Measurements from ENCODE around the gene AP3M1. TPM values are rescaled to one million over a fixed set of nuclear protein-coding genes. Genes with fewer than 3 reads are reported as not detected.

The AP3M1 gene
- polyA plus RNA-seq, 3 donors from 2014 or later, result 22.1 to 44.3 (median 39.8) TPM

GRCh38 chr10:74097776-74098175 lies 52.9 kb downstream of the AP3M1 start:
- peak overlapping the region in 3 of 6 donors; percentile 12 to 31 (median 13) for H3K27ac Mint-ChIP-seq
- peaks cover 2 to 10% (median 2%) of the 10 kb centered on the region in 3 donors for H3K27me3 Mint-ChIP-seq (ENCODE audit: low read depth in 3 of 3)
- no peak for DNase-seq
- no peaks in the 10 kb centered on the region for H3K9me3 Mint-ChIP-seq
- H3K4me1 Mint-ChIP-seq, result no peaks in the 10 kb centered on the region
- H3K36me3 Mint-ChIP-seq, result peaks cover 30 to 55% (median 48%) of the 10 kb centered on the region in 3 donors
- no peak overlapping the region for H3K4me3 Mint-ChIP-seq

GRCh38 chr10:74096777-74097176 lies 53.9 kb downstream of the AP3M1 start:
- peaks cover 2 to 10% (median 2%) of the 10 kb centered on the region in 3 donors for H3K27me3 Mint-ChIP-seq (ENCODE audit: low read depth in 3 of 3)
- no peaks in the 10 kb centered on the region for H3K9me3 Mint-ChIP-seq
- H3K36me3 Mint-ChIP-seq, result peaks cover 33 to 56% (median 53%) of the 10 kb centered on the region in 3 donors
- no peak for DNase-seq
- H3K4me1 Mint-ChIP-seq, result no peaks in the 10 kb centered on the region
- H3K27ac Mint-ChIP-seq, result peak overlapping the region in 4 of 6 donors; percentile 31 to 67 (median 36)
- no peak overlapping the region for H3K4me3 Mint-ChIP-seq

- no peak overlapping the region for H3K4me3 Mint-ChIP-seq
- H3K27ac Mint-ChIP-seq, result peak overlapping the region in 2 of 6 donors; percentile 41 to 80
- H3K27me3 Mint-ChIP-seq (ENCODE audit: low read depth in 3 of 3), result peaks cover 0 to 7% (median 2%) of the 10 kb centered on the region in 3 donors
- no peaks in the 10 kb centered on the region for H3K4me1 Mint-ChIP-seq
- peaks cover 39 to 62% (median 50%) of the 10 kb centered on the region in 3 donors for H3K36me3 Mint-ChIP-seq
- no peak for DNase-seq
- no peaks in the 10 kb centered on the region for H3K9me3 Mint-ChIP-seq
Measured at GRCh38 chr10:74094231-74094630, 56.4 kb downstream of the AP3M1 start.

GRCh38 chr10:74093530-74094164 lies 57.0 kb downstream of the AP3M1 start:
- Mint-ChIP-seq H3K4me1 (no peaks in the 10 kb centered on the region), H3K36me3 (peaks cover 36 to 64% (median 44%) of the 10 kb centered on the region in 3 donors), H3K27me3 (ENCODE audit: low read depth in 3 of 3) (peaks cover 0 to 7% (median 2%) of the 10 kb centered on the region in 3 donors), H3K27ac (no peak overlapping the region), H3K9me3 (no peaks in the 10 kb centered on the region), H3K4me3 (no peak overlapping the region)
- DNase-seq, result no peak

GRCh38 chr10:74092372-74092771 lies 58.3 kb downstream of the AP3M1 start:
- Mint-ChIP-seq H3K4me1 (no peaks in the 10 kb centered on the region), H3K27me3 (ENCODE audit: low read depth in 3 of 3) (peaks cover 0 to 7% (median 2%) of the 10 kb centered on the region in 3 donors), H3K4me3 (no peak overlapping the region), H3K9me3 (no peaks in the 10 kb centered on the region), H3K36me3 (peaks cover 31 to 54% (median 36%) of the 10 kb centered on the region in 3 donors), H3K27ac (peak overlapping the region in 1 of 6 donors; percentile 9)
- DNase-seq, result no peak

GRCh38 chr10:74088722-74089121 lies 61.9 kb downstream of the AP3M1 start:
- Mint-ChIP-seq H3K9me3 (no peaks in the 10 kb centered on the region), H3K4me1 (peaks cover 6 to 11% of the 10 kb centered on the region in 2 donors), H3K27me3 (ENCODE audit: low read depth in 3 of 3) (peaks cover 0 to 2% (median 0%) of the 10 kb centered on the region in 3 donors), H3K27ac (peak overlapping the region in 3 of 6 donors; percentile 26 to 39 (median 29)), H3K36me3 (peaks cover 15 to 44% (median 22%) of the 10 kb centered on the region in 3 donors), H3K4me3 (no peak overlapping the region)
- DNase-seq, result no peak

GRCh38 chr10:74086317-74086716 lies 64.3 kb downstream of the AP3M1 start:
- DNase-seq, result no peak
- Mint-ChIP-seq H3K27ac (peak overlapping the region in 2 of 6 donors; percentile 30 to 40), H3K4me3 (no peak overlapping the region), H3K4me1 (peaks cover 8 to 15% of the 10 kb centered on the region in 2 donors), H3K27me3 (ENCODE audit: low read depth in 3 of 3) (no peaks in the 10 kb centered on the region), H3K9me3 (no peaks in the 10 kb centered on the region), H3K36me3 (peaks cover 12 to 41% (median 21%) of the 10 kb centered on the region in 3 donors)

GRCh38 chr10:74084955-74085354 lies 65.7 kb downstream of the AP3M1 start:
- Mint-ChIP-seq H3K9me3 (no peaks in the 10 kb centered on the region), H3K4me3 (peak overlapping the region in 2 of 5 donors; percentile 27 to 29), H3K27ac (peak overlapping the region; percentile 39 to 82 (median 70)), H3K27me3 (ENCODE audit: low read depth in 3 of 3) (no peaks in the 10 kb centered on the region), H3K4me1 (peaks cover 19 to 28% of the 10 kb centered on the region in 2 donors), H3K36me3 (peaks cover 3 to 33% (median 17%) of the 10 kb centered on the region in 3 donors)
- DNase-seq, result peak in 1 of 3 donors; percentile 25

GRCh38 chr10:74083304-74083703 lies 67.3 kb downstream of the AP3M1 start:
- peaks cover 36 to 45% of the 10 kb centered on the region in 2 donors for H3K4me1 Mint-ChIP-seq
- no peak overlapping the region for H3K4me3 Mint-ChIP-seq
- no peaks in the 10 kb centered on the region for H3K9me3 Mint-ChIP-seq
- H3K27me3 Mint-ChIP-seq (ENCODE audit: low read depth in 3 of 3), result peaks cover 0 to 4% (median 0%) of the 10 kb centered on the region in 3 donors
- peak overlapping the region in 4 of 6 donors; percentile 8 to 67 (median 11) for H3K27ac Mint-ChIP-seq
- peaks cover 0 to 19% (median 12%) of the 10 kb centered on the region in 3 donors for H3K36me3 Mint-ChIP-seq
- DNase-seq, result no peak

- H3K27ac Mint-ChIP-seq, result peak overlapping the region in 3 of 6 donors; percentile 3 to 67 (median 25)
- H3K27me3 Mint-ChIP-seq (ENCODE audit: low read depth in 3 of 3), result peaks cover 0 to 6% (median 0%) of the 10 kb centered on the region in 3 donors
Measured at GRCh38 chr10:74081941-74082718, 68.5 kb downstream of the AP3M1 start.

GRCh38 chr10:74081192-74081803 lies 69.3 kb downstream of the AP3M1 start:
- H3K27me3 Mint-ChIP-seq (ENCODE audit: low read depth in 3 of 3), result peaks cover 0 to 6% (median 0%) of the 10 kb centered on the region in 3 donors
- peaks cover 0 to 21% (median 9%) of the 10 kb centered on the region in 3 donors for H3K36me3 Mint-ChIP-seq
- H3K27ac Mint-ChIP-seq, result peak overlapping the region; percentile 4 to 82 (median 48)
- peak overlapping the region in 2 of 5 donors; percentile 4 to 48 for H3K4me3 Mint-ChIP-seq
- DNase-seq, result peak; percentile 31 to 44 (median 40)
- H3K4me1 Mint-ChIP-seq, result peaks cover 48 to 65% of the 10 kb centered on the region in 2 donors
- no peaks in the 10 kb centered on the region for H3K9me3 Mint-ChIP-seq

More at GRCh38 chr10:74081941-74082718, 68.5 kb downstream of the AP3M1 start:
- H3K9me3 Mint-ChIP-seq, result no peaks in the 10 kb centered on the region
- no peak overlapping the region for H3K4me3 Mint-ChIP-seq
- no peak for DNase-seq
- peaks cover 46 to 56% of the 10 kb centered on the region in 2 donors for H3K4me1 Mint-ChIP-seq
- H3K36me3 Mint-ChIP-seq, result peaks cover 0 to 21% (median 12%) of the 10 kb centered on the region in 3 donors

GRCh38 chr10:74079936-74080590 lies 70.6 kb downstream of the AP3M1 start:
- Mint-ChIP-seq H3K36me3 (peaks cover 6 to 21% (median 7%) of the 10 kb centered on the region in 3 donors), H3K9me3 (no peaks in the 10 kb centered on the region), H3K27me3 (ENCODE audit: low read depth in 3 of 3) (peaks cover 0 to 6% (median 0%) of the 10 kb centered on the region in 3 donors), H3K4me3 (peak overlapping the region; percentile 61 to 86 (median 77)), H3K4me1 (peaks cover 50 to 66% of the 10 kb centered on the region in 2 donors), H3K27ac (peak overlapping the region in 5 of 6 donors; percentile 40 to 69 (median 47))
- no peak for DNase-seq
